HG02571 (cell line): ENCODE measurements around the gene ZNF710.
"Not testable (repeated sequence)": the region's sequence is repeated elsewhere in the genome, so short reads cannot be mapped to it uniquely, and the experiment has no call there.

Experiments used
- ATAC-seq: cut with Tn5 transposase; IDR thresholded peaks from one replicate; pipeline ENCODE4 v1.9.1; 2021; ENCODE audit warnings: mild to moderate bottlenecking, moderate library complexity; ENCODE audit not compliant: unreplicated experiment

Gene ZNF710

GRCh38 chr15:90001062-90001682 is at the start of gene ZNF710:
Gene ZNF710 (plus strand): TSS chr15:90001324. CDS start chr15:90067138, 65,814 bp downstream.
- ATAC-seq = no peak

DNA sequence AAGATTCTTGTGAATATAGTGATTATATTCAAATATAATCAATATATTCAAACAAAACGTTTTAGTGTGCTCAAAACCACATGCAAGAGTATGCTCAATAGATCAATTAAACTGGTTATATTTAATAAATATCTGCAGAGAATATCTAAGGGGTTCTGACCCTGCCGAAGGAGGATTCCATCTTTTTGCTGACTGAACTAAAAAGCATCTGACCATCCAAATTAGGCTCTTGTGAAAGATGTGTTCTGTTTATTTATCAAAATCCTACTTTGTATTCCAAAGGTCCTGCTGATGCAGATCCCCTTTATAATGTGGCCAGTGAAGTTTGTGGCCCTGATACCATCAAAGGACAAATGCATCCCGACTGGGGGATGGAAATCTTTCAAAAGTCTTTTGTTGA is 46.6 kb upstream of the ZNF710 start:
- ATAC-seq = no peak

DNA sequence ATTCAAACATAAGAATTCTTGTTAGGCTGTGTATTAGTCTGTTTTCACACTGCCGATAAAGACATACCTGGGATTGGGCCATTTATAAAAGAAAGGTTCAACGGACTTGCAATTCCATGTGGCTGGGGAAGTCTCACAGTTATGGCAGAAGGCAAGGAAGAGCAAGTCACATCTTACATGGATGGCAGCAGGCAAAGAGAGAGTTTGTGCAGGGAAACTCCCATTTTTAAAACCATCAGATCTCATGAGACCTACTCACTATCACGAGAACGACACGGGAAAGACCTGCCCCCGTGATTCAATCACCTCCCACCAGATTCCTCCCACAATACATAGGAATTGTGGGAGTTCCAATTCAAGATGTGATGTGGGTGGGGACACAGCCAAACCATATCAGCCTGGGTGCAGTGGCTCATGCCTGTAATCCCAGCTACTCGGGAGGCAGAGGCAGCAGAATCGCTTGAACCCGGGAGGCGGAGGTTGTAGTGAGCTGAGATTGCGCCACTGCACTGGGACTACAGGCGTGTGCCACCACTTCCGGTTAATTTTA is 45.6 kb upstream of the ZNF710 start:
- not testable (repeated sequence) for ATAC-seq

DNA sequence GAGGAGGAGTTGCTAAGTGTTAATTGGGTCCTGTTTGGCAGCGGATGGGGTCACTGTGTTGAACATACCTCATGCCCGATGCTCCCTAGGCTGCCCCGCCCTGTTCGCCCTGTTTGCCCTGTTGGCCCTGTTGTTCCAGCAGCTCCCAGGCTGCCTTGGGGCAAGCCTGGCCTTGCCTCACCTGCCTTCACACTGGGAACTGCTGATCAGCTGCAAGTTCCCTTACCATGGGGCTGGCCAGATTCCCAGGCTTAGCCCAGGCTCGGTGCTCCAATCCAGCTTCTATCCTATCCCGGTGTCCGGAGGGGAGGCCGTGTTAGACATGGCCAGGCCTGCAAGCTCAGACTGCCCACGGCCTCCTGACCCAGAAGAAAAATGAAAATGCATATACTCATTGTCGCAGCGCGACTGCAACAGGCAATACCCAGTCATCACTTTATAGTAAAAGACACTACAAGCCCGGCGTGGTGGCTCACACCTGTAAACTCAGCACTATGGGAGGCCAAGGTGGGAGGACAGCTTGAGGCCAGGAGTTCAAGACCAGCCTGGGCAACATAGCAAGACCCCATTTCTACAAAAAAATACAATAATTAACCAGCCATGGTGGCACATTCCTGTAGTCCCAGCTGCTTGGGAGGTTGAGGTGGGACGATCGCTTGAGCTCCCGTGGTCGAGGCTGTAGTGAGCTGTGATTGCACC is 42.9 kb upstream of the ZNF710 start:
- ATAC-seq = no peak

GRCh38 chr15:89963301-89964231 is 37.6 kb upstream of the ZNF710 start:
- ATAC-seq = no peak

DNA sequence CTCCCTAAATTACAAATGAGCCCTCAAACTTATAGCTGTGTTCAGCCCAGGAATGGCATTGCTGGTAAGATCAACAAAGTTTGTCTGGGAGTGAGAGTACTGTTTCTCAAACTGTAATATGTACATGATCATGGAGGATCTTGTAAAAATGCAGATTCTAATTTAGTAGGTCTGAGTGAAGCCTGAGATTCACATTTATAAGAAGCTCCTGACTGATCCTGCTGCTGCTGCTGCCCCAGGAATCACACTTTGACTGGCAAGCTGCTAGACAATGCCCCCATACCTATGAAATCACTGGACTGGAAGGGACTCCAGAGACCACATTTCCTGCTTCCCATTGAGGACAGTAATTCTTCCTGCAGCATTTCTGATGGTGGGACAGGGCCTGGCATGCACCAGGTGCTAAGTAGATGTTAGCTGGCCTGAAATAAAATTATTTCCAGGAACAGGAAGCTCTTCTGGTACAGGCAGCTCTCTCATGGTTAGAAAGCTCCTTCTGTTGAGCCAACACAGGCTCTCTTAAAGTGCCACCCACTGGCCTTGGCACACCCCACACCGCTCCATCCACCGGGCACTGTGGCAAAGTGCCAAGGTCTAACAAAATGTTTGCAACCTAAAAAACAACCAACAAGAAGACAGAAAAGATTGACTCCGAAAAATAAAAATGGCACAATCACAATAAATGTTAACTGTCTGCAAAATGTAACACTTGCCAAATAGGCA is 36.7 kb upstream of the ZNF710 start:
- no peak for ATAC-seq

- ATAC-seq = no peak
Measured at GRCh38 chr15:89967881-89968280, 33.2 kb upstream of the ZNF710 start.

- peak; percentile 86 for ATAC-seq
Measured at GRCh38 chr15:89971592-89971997, 29.5 kb upstream of the ZNF710 start.

- no peak for ATAC-seq
Measured at GRCh38 chr15:89972085-89972484, 29.0 kb upstream of the ZNF710 start.

GRCh38 chr15:89975482-89976245 is 25.5 kb upstream of the ZNF710 start:
- no peak for ATAC-seq

DNA sequence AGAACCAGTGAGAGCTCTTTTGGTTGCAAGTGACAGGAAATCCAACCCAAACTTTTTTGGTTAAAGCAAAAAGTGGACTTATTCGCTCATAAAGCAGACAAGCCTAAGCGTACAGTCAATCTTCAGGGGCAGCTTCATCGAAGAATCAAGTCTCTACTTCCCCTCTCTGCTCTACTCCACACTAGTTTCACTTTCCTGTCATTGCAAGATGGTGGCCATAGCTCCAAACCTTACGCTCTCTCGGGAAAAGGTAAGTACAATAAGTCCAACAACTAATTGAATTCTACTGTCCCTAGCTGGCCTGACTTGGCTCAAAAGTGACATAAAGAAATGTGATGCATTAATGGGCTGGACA is 24.9 kb upstream of the ZNF710 start:
- no peak for ATAC-seq

GRCh38 chr15:89977836-89978235 is 23.3 kb upstream of the ZNF710 start:
- ATAC-seq = not testable (repeated sequence)

DNA sequence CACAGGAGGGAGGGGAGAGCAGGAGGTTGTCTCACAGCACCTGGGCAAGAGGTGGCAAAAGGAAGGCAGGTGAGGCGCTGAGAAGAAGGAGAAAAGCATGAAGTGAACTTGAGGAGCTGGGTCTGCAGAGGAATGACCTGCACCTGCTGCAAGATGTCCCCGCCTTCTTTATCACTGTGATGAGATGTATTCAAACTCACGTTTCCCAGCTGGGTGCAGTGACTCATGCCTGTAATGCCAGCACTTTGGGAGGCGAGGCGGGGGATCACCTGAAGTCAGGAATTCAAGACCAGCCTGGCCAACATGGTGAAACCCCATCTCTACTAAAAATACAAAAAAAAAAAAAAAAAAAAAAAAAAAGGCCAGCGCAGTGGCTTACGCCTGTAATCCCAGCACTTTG is 22.2 kb upstream of the ZNF710 start:
- ATAC-seq = no peak

- no peak for ATAC-seq
Measured at GRCh38 chr15:89980896-89981295, 20.2 kb upstream of the ZNF710 start.

DNA sequence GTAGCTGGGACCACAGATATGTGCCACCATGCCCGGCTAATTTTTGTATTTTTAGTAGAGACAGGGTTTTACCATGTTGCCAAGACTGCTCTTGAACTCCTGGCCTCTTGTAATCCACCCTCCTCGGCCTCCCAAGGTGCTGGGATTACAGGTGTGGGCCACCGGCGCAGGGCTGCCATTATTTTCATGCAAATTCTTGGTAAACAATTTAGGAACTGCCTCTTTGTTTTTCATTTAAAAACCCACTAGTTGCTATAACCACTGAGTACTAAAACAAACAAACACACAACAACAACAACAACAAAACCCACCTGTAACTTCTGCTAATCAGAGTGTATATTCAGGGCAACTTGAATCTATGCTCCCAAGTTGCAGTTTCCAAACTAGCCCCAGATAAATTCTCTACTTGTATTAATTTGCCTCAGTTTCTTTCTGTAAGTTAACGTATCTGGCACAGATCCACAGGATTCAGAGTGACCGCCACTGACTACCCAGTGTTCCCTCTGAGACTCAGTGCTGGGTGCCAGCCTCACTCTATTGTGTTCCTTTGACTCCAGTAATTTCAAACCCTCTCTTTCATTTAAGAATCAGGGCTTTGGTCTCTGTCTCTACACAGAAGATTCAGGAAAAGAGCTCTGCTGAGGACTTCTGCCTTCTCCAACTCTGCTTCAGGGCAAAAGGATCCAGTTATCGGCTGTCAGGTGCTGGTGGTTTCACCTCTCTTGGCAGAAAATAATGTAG is 18.6 kb upstream of the ZNF710 start:
- no peak for ATAC-seq

DNA sequence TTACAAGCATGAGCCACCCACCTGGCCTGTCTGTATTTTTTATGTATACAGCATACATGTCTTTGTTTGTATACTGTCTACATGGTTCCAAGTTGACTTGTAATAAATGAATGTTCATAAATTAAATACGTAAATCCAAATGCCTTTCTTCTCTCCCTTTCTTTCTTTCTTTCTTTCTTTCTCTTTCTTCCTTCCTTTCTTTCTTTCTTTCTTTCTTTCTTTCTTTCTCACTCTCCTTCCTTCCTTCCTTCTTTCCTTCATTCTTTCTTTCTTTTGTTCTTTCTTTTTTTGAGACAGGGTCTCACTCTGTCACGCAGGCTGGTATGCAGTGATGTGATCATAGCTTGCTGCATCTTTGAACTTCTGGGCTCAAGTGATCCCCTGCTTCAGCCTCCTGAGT is 17.1 kb upstream of the ZNF710 start:
- ATAC-seq = no peak

- no peak for ATAC-seq
Measured at GRCh38 chr15:89984421-89985010, 16.6 kb upstream of the ZNF710 start.

GRCh38 chr15:89985111-89985510 is 16.0 kb upstream of the ZNF710 start:
- no peak for ATAC-seq

DNA sequence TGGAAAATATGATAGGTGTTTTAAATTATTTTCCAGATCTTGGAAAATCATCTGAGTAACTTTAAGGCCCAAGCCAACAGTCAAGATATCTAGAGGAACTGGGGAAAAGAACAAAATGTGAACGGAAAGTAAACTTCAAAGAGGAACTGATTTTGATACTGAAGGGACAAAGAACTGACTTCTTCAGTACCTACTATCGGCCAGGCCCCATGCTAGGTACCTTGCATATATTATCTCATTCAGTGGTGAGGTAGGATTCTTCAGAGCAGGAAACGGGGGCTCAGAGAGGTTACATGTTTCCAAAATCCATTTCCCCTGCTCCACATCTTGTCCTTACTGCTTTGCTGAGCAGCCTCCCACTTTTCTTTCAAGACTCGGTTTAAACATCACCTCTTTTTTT is 9.8 kb upstream of the ZNF710 start:
- no peak for ATAC-seq
